SK-MEL-5 (cell line): ENCODE data around the gene INO80C. TPM values are rescaled to one million over a fixed set of nuclear protein-coding genes. Genes with fewer than 3 reads are reported as not detected.
"Not testable (repeated sequence)": the region's sequence is repeated elsewhere in the genome, so short reads cannot be mapped to it uniquely, and the experiment has no call there.

Experiments
- DNase-seq: peaks from one replicate; pipeline ENCODE4 v3.0.0-alpha.2; 2016; ENCODE audit warnings: low read depth, low spot score
- in situ Hi-C: cut with HindIII; loops from 2 replicates; pipeline ENCODE4 v1.10.0; 2016; ENCODE audit warnings: low sequenced_read_pairs, high pct_unique_total_duplicates, low pct_unique_long_range_greater_than_20kb
- total RNA-seq: library from RNA; depleted of rRNA; stranded (reverse); fragments of >200 nt; shearing (Covaris generic); gene quantifications from 2 replicates; pipeline ENCODE4 v1.2.3, GENCODE V29; 2014

The INO80C gene
- total RNA-seq, 1 experiment from 2014 or later, result 2.2 TPM

GRCh38 chr18:35495536-35496314 is 2.0 kb downstream of the INO80C start:
- no peak for DNase-seq
- in situ Hi-C loops, result no loop called here

- in situ Hi-C loops, result no loop called here
- no peak for DNase-seq
Observed at GRCh38 chr18:35494251-35495220, 3.2 kb downstream of the INO80C start.

- in situ Hi-C loops, result no loop called here
- no peak for DNase-seq
Observed at GRCh38 chr18:35491700-35492077, 6.1 kb downstream of the INO80C start.

- in situ Hi-C loops, result no loop called here
Observed at GRCh38 chr18:35490894-35491699, 6.7 kb downstream of the INO80C start.

GRCh38 chr18:35489913-35490490 is 7.8 kb downstream of the INO80C start:
- no peak for DNase-seq
- in situ Hi-C loops, result no loop called here

More at GRCh38 chr18:35490894-35491699, 6.7 kb downstream of the INO80C start:
- no peak for DNase-seq

- DNase-seq, in situ Hi-C loops: not testable (repeated sequence)
Observed at GRCh38 chr18:35489281-35489680, 8.5 kb downstream of the INO80C start.

GRCh38 chr18:35488396-35488795 is 9.4 kb downstream of the INO80C start:
- DNase-seq, in situ Hi-C loops: not testable (repeated sequence)

GRCh38 chr18:35487525-35487924 is 10.2 kb downstream of the INO80C start:
- DNase-seq, in situ Hi-C loops: not testable (repeated sequence)

GRCh38 chr18:35485852-35486251 is 11.9 kb downstream of the INO80C start:
- DNase-seq, result no peak
- in situ Hi-C loops, result no loop called here

GRCh38 chr18:35484034-35484433 is 13.7 kb downstream of the INO80C start:
- in situ Hi-C loops, result no loop called here
- DNase-seq, result no peak

GRCh38 chr18:35481960-35482366 is 15.8 kb downstream of the INO80C start:
- DNase-seq, result no peak
- in situ Hi-C loops, result no loop called here

- DNase-seq, result no peak
Observed at GRCh38 chr18:35479911-35480586, 17.7 kb downstream of the INO80C start.

GRCh38 chr18:35478520-35479435 is 19.0 kb downstream of the INO80C start:
- DNase-seq, result no peak
- in situ Hi-C loops, result no loop called here

More at GRCh38 chr18:35479911-35480586, 17.7 kb downstream of the INO80C start:
- in situ Hi-C loops, result no loop called here

GRCh38 chr18:35477974-35478373 is 19.8 kb downstream of the INO80C start:
- in situ Hi-C loops, result no loop called here

GRCh38 chr18:35477497-35477896 is 20.3 kb downstream of the INO80C start:
- no peak for DNase-seq
- in situ Hi-C loops, result no loop called here

More at GRCh38 chr18:35477974-35478373, 19.8 kb downstream of the INO80C start:
- no peak for DNase-seq

- in situ Hi-C loops, result no loop called here
- no peak for DNase-seq
Observed at GRCh38 chr18:35474884-35475283, 22.9 kb downstream of the INO80C start.
